CD4-positive, alpha-beta T cell treated with Interleukin-15 for 4 hours (primary cell): ENCODE measurements around the gene NADK2.
"Not testable (repeated sequence)": the region's sequence is repeated elsewhere in the genome, so short reads cannot be mapped to it uniquely, and the experiment has no call there.

Experiments used
- DNase-seq: peaks from one replicate; pipeline ENCODE4 v3.0.0-alpha.2; 2020; ENCODE audit warnings: low spot score

NADK2 gene

GRCh38 chr5:36241631-36242533 lies at the start of gene NADK2:
TSS of gene NADK2 (minus strand) at chr5:36241925. CDS start at chr5:36241798, 127 bp downstream.
- DNase-seq: peak; percentile 96

GRCh38 chr5:36285837-36286615 lies 44.3 kb upstream of the NADK2 start:
- no peak for DNase-seq

- not testable (repeated sequence) for DNase-seq
Measured at GRCh38 chr5:36283775-36284174, 42.0 kb upstream of the NADK2 start.

- DNase-seq: no peak
Measured at GRCh38 chr5:36281626-36282025, 39.9 kb upstream of the NADK2 start.

GRCh38 chr5:36279054-36279698 lies 37.5 kb upstream of the NADK2 start:
- no peak for DNase-seq

- no peak for DNase-seq
Measured at GRCh38 chr5:36277521-36278176, 35.9 kb upstream of the NADK2 start.

- DNase-seq: no peak
Measured at GRCh38 chr5:36276864-36277263, 35.1 kb upstream of the NADK2 start.

GRCh38 chr5:36273809-36274526 lies 32.2 kb upstream of the NADK2 start:
- no peak for DNase-seq

- DNase-seq: no peak
Measured at GRCh38 chr5:36272136-36272690, 30.5 kb upstream of the NADK2 start.

GRCh38 chr5:36270876-36271575 lies 29.3 kb upstream of the NADK2 start:
- no peak for DNase-seq

GRCh38 chr5:36270175-36270574 lies 28.4 kb upstream of the NADK2 start:
- DNase-seq: no peak

- DNase-seq: no peak
Measured at GRCh38 chr5:36269478-36269877, 27.8 kb upstream of the NADK2 start.

- no peak for DNase-seq
Measured at GRCh38 chr5:36267905-36268304, 26.2 kb upstream of the NADK2 start.

GRCh38 chr5:36264202-36264760 lies 22.6 kb upstream of the NADK2 start:
- no peak for DNase-seq

- no peak for DNase-seq
Measured at GRCh38 chr5:36261186-36261585, 19.5 kb upstream of the NADK2 start.

- DNase-seq: no peak
Measured at GRCh38 chr5:36253575-36253974, 11.8 kb upstream of the NADK2 start.

- DNase-seq: no peak
Measured at GRCh38 chr5:36252722-36253365, 11.1 kb upstream of the NADK2 start.

GRCh38 chr5:36251218-36251617 lies 9.5 kb upstream of the NADK2 start:
- no peak for DNase-seq

GRCh38 chr5:36250427-36250826 lies 8.7 kb upstream of the NADK2 start:
- no peak for DNase-seq
